GM21717 (cell line): Measurements from ENCODE around the gene INCA1.

Experiments
- ATAC-seq: cut with Tn5 transposase; IDR thresholded peaks from one replicate; pipeline ENCODE4 v1.9.1; 2021; ENCODE audit warnings: mild to moderate bottlenecking, moderate library complexity; ENCODE audit not compliant: unreplicated experiment

Gene INCA1

GRCh38 chr17:4949321-4950074 lies 47.8 kb downstream of the INCA1 start:
- peak; percentile 25 for ATAC-seq

- ATAC-seq: peak; percentile 32
Measured at GRCh38 chr17:4948931-4949320, 48.4 kb downstream of the INCA1 start.

DNA sequence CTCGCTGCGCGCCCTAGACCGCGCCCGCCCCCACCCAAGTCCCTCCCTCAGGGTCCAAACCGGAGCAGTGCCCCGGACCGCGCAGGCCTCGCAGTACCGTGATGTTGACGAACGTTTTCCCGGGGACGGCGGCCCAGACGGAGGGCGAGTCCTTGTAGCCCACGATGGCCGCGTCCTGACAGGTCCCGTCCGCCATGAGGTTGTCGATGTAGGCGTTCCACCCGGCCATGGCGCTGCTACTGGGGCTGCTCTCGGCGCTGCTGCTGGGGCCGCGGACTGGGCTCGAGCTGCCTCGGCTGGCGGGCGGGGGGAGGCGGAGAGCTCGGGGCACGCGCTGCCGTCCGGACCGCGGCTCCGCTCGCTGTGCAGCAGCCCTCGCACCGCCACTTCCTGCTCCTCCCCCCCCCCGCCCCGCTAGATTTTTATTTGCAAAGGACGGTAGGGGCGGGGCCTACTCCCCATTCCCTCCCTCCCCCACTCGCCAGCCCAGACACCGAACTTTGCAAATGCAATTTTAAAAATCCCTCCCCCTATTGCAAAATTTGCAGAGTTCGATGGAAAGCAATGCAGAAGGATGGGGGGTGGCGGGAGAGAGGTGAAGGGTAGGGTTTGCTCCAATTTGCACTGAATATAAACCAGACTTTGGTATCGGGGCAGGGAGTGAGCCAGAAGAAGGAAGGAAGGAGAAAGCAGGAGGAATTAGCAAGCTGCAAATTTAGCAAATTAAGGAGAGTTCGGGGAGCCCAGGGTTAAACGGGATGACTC lies 49.0 kb downstream of the INCA1 start, which contains the start of gene PFN1:
PFN1 (minus strand) TSS at position 365 of the 765 bp plus-strand sequence; CDS start at position 229, 136 bp downstream.
- ATAC-seq: no peak

- no peak for ATAC-seq
Measured at GRCh38 chr17:4947411-4948165, 49.7 kb downstream of the INCA1 start.

DNA sequence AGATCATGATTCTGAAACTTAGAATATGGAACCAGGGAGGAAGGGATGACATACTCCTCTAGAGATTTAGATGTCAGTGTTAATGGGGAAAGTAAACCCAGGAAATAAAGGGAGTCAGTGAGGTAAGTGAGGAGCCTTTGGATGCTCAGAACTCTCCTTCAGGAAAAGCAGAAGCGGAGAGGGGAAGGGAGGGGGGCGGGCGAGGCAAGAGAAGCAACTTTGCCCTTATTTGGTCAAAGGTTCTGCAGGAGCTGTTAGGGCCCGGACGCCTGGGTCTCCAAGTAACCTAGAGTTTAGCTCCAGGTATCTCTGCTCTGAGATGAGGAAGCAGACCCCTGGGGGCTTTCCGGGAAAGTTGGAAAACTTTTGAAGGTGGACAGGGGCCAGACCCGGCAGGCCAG lies 50.3 kb downstream of the INCA1 start:
- no peak for ATAC-seq

DNA sequence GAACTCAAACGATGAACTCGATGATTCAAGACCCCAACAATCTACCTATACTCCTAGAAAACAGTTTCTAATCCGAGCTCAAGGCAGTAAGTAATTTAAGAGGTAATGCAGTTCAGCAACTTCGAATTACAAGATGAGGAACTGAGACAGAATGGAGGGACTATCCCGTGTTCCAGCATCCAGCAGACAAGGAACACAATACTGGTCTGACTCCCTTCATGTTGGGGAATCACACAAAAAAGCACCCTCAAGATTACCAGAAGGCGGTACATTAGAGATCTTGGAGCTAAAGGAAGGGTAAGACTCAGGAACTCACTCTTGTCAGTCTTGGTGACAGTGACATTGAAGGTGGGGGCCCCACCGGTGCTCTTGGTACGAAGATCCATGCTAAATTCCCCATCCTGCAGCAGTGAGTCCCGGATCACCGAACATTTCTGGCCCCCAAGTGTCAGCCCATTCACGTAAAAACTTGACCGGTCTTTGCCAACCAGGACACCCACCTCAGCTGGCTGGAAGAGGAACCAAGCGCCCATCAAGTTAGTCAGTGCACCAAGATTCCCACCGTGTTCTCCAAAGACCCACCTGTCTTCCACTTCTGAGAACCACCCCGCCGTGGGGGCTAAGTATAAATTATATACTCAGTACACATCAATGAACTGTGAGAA lies 50.9 kb downstream of the INCA1 start:
- no peak for ATAC-seq

- ATAC-seq: no peak
Measured at GRCh38 chr17:4945944-4946280, 51.4 kb downstream of the INCA1 start.

DNA sequence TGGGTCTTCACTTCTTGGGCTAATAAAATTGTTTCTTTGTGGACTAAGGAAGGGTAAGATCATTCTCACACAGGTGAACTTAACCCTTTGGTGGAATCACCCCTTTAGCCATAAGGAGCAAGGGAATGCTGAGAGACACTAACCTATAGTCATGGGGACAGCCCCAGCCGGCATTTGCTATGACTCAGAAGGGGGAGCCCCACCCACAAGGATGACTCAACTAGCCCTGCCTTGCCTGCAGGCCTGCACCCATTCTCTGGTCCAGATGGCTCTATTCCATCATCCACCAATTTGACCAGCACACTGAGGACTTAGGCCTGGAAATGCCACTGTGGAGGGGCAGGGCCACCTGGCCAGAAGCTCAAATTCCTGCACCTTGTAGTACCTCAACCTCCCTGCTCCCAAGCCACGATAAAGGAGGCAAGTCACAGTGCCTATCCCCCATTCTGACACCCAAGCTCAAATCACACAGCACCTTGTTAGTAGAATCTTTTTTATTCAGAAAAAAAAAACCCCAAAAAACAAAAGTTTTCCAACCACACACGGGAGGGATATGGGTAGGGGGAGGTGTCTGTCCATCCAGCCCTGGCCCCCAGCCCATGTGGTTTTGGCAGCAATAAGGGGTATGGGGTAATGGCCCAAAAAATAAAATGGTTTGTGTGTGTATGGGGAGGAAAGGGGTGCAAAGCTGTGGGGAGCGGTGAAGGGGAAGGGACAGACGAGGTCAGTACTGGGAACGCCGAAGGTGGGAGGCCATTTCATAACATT lies 52.0 kb downstream of the INCA1 start:
- no peak for ATAC-seq

DNA sequence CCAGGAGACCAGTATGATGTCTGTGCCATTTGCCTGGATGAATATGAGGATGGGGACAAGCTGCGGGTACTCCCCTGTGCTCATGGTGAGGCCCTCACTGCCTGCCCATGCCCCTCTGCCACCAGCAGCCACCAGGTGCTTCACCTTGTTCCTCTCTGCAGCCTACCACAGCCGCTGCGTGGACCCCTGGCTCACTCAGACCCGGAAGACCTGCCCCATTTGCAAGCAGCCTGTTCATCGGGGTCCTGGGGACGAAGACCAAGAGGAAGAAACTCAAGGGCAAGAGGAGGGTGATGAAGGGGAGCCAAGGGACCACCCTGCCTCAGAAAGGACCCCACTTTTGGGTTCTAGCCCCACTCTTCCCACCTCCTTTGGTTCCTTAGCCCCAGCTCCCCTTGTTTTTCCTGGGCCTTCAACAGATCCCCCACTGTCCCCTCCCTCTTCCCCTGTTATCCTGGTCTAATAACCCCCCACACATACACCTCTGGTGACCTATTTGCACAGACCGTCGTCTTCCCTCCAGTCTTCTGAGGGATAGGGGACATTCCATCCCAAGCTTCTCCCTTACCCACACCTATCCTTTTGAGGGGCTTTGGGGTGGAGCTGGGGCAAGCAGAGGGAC lies 52.7 kb downstream of the INCA1 start:
- ATAC-seq: no peak

- no peak for ATAC-seq
Measured at GRCh38 chr17:4944163-4944553, 53.2 kb downstream of the INCA1 start.

DNA sequence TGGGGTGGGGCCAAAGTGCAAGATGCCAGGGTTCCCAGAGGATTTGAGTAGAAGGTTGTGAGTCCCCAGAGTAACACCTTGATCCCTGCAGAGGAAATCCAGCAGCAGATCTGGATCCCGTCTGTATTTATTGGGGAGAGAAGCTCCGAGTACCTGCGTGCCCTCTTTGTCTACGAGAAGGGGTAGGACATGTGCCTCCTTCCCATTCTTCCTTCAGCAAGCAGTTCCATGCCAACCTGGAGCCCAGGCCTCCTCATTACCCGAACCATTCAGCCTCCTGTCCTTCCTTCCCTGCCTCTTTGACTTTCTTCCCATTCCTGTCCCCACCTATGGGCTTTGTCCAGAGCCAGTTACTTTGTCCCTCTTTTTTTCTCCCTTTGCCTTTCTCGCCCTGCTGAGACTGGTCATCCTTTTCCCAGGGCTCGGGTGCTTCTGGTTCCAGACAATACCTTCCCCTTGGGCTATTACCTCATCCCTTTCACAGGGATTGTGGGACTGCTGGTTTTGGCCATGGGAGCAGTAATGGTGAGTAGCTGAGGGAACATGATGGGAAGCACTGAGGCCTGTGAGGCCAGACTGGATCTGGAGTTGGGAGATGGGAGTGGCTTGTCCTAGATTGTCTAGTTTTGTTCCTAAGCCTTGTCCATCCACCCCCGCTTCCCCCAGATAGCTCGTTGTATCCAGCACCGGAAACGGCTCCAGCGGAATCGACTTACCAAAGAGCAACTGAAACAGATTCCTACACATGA lies 54.4 kb downstream of the INCA1 start:
- ATAC-seq: no peak

GRCh38 chr17:4941319-4941610 lies 56.1 kb downstream of the INCA1 start:
- ATAC-seq: no peak

GRCh38 chr17:4940555-4941318 lies 56.6 kb downstream of the INCA1 start:
- ATAC-seq: no peak

GRCh38 chr17:4939796-4940554 lies 57.3 kb downstream of the INCA1 start, which contains the start of the genes RNF167 and SLC25A11:
TSS of gene RNF167 (plus strand) at chr17:4940268. CDS start at chr17:4940910, 642 bp downstream.
TSS of gene SLC25A11 (minus strand) at chr17:4940046. CDS start at chr17:4939910, 136 bp downstream.
- ATAC-seq: peak; percentile 61

GRCh38 chr17:4939546-4939795 lies 57.9 kb downstream of the INCA1 start:
- ATAC-seq: peak; percentile 10

- ATAC-seq: no peak
Measured at GRCh38 chr17:4938688-4939545, 58.4 kb downstream of the INCA1 start.
